Loucy (cell line): Measurements from ENCODE around the gene AGXT2.

Experiments
- CTCF ChIP-seq: fragments of 200-600 bp; sonication (generic); conservative IDR thresholded peaks from 2 replicates; pipeline ENCODE4 v1.5.1; 2014; ENCODE audit warnings: mild to moderate bottlenecking, antibody characterized with exemption, low read length
- EZH2phosphoT487 ChIP-seq: fragments of 200-600 bp; IDR thresholded peaks from 2 replicates; pipeline ENCODE4 v1.6.1; 2018; ENCODE audit warnings: antibody characterized with exemption, mild to moderate bottlenecking, moderate library complexity, borderline replicate concordance

- TF ChIP-seq CTCF (no peak), EZH2phosphoT487 (no peak)
Measured at GRCh38 chr5:35026280-35026840, 21.4 kb downstream of the AGXT2 start.
